Progenitor cell of endocrine pancreas (in vitro differentiated cells): ENCODE data around the gene UGT1A4. TPM values are rescaled to one million over a fixed set of nuclear protein-coding genes. Genes with fewer than 3 reads are reported as not detected.

ENCODE experiments used
- DNase-seq: peaks from one replicate; pipeline ENCODE4 v3.0.0; 2021; ENCODE audit warnings: low spot score; ENCODE audit not compliant: unreplicated experiment
- H3K27ac Mint-ChIP-seq: 2 replicates; pipeline ENCODE4 v1.8.0; 2021; ENCODE audit warnings: mild to moderate bottlenecking, moderate library complexity, mixed read lengths
- H3K27me3 Mint-ChIP-seq: 2 replicates; pipeline ENCODE4 v1.8.0; 2021; ENCODE audit warnings: mixed read lengths
- H3K36me3 Mint-ChIP-seq: 2 replicates; pipeline ENCODE4 v1.8.0; 2022; ENCODE audit warnings: mixed read lengths; ENCODE audit not compliant: insufficient read depth
- H3K4me1 Mint-ChIP-seq: 2 replicates; pipeline ENCODE4 v1.8.0; 2021; ENCODE audit warnings: low read depth, mixed read lengths
- H3K4me3 Mint-ChIP-seq: 2 replicates; pipeline ENCODE4 v1.8.0; 2021; ENCODE audit warnings: low read depth, mild to moderate bottlenecking, moderate library complexity, mixed read lengths
- H3K9me3 Mint-ChIP-seq: 2 replicates; pipeline ENCODE4 v1.8.0; 2021; ENCODE audit warnings: low read depth, mixed read lengths
- total RNA-seq: library from RNA; stranded (reverse); gene quantifications from 2 replicates; pipeline ENCODE4 v1.2.1, GENCODE V29; 2021
- TF ChIP-seq, protein P1 (sequence below): fragments of 200-600 bp; sonication (generic); IDR thresholded peaks from one replicate; pipeline ENCODE4 v1.5.0; 2021; ENCODE audit warnings: antibody characterized with exemption, mild to moderate bottlenecking; ENCODE audit not compliant: unreplicated experiment

The UGT1A4 gene
- total RNA-seq, 1 donor from 2014 or later, result not detected

DNA sequence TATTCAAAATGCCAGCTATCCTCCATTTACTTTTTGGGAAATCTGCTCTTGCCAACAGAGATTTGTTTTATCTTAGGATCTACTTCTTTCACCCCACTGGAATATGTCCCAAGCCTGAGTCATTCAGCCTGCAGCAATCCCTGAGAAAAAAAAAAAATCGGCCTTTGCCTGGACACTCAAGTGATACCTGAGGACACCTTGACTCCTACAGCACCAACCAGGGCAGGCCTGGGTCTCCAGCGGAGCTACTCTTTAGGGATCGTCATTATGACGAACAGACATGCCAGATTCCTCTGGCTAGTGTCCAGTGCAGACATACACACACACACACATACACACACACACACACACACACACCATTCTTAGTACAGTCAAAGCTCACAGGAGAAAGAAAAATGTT, 28.1 kb upstream of the UGT1A4 start:
- Mint-ChIP-seq H3K4me3 (no peak overlapping the region), H3K27me3 (no peaks in the 10 kb centered on the region), H3K4me1 (peaks cover 11% of the 10 kb centered on the region), H3K36me3 (no peaks in the 10 kb centered on the region), H3K9me3 (peaks cover 3% of the 10 kb centered on the region), H3K27ac (no peak overlapping the region)
- TF ChIP-seq, protein P1, sequence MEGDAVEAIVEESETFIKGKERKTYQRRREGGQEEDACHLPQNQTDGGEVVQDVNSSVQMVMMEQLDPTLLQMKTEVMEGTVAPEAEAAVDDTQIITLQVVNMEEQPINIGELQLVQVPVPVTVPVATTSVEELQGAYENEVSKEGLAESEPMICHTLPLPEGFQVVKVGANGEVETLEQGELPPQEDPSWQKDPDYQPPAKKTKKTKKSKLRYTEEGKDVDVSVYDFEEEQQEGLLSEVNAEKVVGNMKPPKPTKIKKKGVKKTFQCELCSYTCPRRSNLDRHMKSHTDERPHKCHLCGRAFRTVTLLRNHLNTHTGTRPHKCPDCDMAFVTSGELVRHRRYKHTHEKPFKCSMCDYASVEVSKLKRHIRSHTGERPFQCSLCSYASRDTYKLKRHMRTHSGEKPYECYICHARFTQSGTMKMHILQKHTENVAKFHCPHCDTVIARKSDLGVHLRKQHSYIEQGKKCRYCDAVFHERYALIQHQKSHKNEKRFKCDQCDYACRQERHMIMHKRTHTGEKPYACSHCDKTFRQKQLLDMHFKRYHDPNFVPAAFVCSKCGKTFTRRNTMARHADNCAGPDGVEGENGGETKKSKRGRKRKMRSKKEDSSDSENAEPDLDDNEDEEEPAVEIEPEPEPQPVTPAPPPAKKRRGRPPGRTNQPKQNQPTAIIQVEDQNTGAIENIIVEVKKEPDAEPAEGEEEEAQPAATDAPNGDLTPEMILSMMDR, result no peak
- DNase-seq, result no peak

DNA sequence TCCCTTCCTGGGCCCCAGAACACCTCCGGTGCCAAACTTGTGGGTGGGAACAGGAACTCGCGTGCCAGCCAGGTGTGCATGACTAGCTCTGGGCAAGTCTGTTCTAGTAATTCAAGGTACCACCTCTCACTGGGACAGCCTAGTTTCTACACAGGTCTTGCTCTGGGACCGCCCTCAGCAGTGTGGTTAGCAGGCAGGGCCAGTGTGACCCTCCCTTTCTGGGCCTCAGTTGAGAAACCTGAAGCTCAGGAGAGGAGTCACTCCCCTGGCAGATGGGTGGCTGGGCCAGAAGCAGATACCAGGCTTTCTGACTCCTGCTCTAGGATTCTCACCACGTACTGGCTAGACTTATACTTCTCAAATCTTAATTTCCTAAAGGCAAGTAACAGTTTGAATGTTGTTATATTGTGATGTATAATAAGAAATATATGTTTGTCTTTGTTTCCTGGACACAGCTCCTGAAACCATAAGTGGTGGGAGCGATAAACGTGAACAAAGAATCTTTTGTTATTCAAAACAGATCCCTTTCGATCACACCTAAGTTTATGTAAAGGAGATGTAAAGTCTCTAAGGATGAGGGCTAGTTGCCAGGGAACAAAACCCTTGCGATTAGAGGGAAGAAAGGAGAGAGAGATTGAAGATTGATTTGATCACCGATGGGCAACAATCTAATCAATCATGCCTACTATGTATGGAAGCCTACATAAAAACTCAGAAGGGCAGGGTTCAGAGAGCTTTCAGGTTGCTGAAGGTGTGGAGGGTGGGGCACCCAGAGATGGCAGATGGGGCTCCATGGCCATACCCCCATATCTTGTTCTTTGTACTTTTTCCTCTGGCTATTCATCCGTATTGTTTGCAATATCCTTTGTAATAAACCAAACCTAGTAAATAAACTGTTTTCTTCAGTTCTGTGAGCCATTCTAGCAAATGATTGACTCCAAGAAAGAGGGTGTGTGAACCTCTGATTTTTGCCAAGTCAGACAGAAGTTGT, 26.8 kb upstream of the UGT1A4 start:
- TF ChIP-seq, protein P1, result no peak
- no peak overlapping the region for H3K27ac Mint-ChIP-seq
- H3K27me3 Mint-ChIP-seq, result no peaks in the 10 kb centered on the region
- H3K4me3 Mint-ChIP-seq, result no peak overlapping the region
- peaks cover 11% of the 10 kb centered on the region for H3K4me1 Mint-ChIP-seq
- H3K9me3 Mint-ChIP-seq, result peaks cover 3% of the 10 kb centered on the region
- H3K36me3 Mint-ChIP-seq, result no peaks in the 10 kb centered on the region
- no peak for DNase-seq

DNA sequence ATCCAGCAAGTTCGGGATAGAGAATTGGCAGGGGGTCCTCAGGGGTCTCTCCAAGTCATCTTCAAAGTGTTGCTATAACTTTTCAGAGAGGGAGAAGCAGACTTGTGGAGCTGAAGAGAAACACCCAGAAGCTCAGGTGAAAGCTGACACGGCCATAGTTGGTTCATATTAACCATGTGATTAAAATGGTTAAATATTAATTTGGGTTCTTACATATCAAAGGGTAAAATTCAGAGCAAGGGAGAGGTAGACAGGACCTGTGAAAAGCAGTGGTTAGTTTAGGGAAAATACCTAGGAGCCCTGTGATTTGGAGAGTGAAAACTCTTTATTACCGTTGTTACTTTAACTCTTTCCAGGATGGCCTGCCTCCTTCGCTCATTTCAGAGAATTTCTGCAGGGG, 25.9 kb upstream of the UGT1A4 start, which contains the start of gene UGT1A6:
Gene UGT1A6, plus strand, starts transcription at position 243 of the 400 bp plus-strand sequence. Its CDS starts 115 bp downstream, at position 358.
- TF ChIP-seq, protein P1, result no peak
- Mint-ChIP-seq H3K4me3 (no peak within 1 kb of the TSS), H3K36me3 (no peaks in the 10 kb centered on the region), H3K9me3 (peaks cover 3% of the 10 kb centered on the region), H3K27ac (no peak within 1 kb of the TSS), H3K27me3 (no peaks in the 10 kb centered on the region), H3K4me1 (peaks cover 11% of the 10 kb centered on the region)
- DNase-seq, result no peak

DNA sequence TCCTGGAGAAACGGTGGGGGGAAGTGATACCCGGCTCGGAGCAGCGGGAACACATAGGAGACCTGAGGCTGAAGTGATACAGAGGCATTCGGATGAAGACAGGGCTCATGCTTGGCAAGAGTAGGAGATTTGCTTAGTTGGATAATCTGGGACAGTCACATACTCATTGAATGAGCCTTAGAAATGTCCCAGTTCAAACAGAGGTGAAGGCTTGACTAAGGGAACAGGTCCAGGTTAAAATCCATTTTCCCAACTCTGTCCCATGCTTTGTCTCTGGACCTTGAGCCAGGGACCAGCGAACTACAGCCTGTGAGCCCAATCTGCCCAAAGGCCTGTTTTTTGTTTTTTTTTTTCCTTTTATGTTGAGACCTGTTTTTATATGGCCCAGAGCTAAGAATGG, 24.6 kb upstream of the UGT1A4 start:
- Mint-ChIP-seq H3K27ac (peak overlapping the region; percentile 43), H3K27me3 (no peaks in the 10 kb centered on the region), H3K4me1 (peaks cover 11% of the 10 kb centered on the region), H3K9me3 (no peaks in the 10 kb centered on the region), H3K4me3 (no peak overlapping the region), H3K36me3 (no peaks in the 10 kb centered on the region)
- no peak for DNase-seq
- TF ChIP-seq, protein P1, result no peak

DNA sequence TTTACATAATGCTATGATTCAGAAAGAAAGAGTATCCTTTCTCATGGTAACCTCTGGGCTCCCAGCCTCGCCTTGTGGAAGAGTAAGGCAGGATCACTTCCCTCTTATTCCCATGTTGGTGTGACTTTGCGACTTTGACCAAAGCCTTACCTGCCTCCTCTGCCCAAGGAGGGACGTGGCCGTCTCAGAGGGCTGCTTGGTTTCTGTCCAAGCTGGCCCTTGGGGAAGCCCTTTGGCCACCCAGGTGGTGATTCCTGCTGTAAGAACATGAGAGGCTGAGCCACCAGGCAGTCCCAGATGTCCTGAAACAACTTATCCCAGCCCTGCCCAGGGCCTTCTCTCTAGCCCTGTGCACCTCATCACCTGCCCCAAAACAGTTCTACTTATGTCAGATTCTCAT, 19.8 kb upstream of the UGT1A4 start:
- no peak for DNase-seq
- Mint-ChIP-seq H3K27me3 (no peaks in the 10 kb centered on the region), H3K27ac (no peak overlapping the region), H3K36me3 (no peaks in the 10 kb centered on the region), H3K9me3 (peaks cover 11% of the 10 kb centered on the region), H3K4me3 (no peak overlapping the region), H3K4me1 (no peaks in the 10 kb centered on the region)
- TF ChIP-seq, protein P1, result no peak
